Measurements from ENCODE around the gene CYP2C18. TPM values are rescaled to one million over a fixed set of nuclear protein-coding genes. Genes with fewer than 3 reads are reported as not detected.
A peak's percentile ranks its signal among the peaks of the same experiment; 100 is the strongest.
"Not testable (repeated sequence)": the region's sequence is repeated elsewhere in the genome, so short reads cannot be mapped to it uniquely, and the experiment has no call there.

Gene CYP2C18
- 0.17 TPM in 1 of 3 replicates, not detected in the others for total RNA-seq
- long read RNA-seq, result 0 reads

DNA sequence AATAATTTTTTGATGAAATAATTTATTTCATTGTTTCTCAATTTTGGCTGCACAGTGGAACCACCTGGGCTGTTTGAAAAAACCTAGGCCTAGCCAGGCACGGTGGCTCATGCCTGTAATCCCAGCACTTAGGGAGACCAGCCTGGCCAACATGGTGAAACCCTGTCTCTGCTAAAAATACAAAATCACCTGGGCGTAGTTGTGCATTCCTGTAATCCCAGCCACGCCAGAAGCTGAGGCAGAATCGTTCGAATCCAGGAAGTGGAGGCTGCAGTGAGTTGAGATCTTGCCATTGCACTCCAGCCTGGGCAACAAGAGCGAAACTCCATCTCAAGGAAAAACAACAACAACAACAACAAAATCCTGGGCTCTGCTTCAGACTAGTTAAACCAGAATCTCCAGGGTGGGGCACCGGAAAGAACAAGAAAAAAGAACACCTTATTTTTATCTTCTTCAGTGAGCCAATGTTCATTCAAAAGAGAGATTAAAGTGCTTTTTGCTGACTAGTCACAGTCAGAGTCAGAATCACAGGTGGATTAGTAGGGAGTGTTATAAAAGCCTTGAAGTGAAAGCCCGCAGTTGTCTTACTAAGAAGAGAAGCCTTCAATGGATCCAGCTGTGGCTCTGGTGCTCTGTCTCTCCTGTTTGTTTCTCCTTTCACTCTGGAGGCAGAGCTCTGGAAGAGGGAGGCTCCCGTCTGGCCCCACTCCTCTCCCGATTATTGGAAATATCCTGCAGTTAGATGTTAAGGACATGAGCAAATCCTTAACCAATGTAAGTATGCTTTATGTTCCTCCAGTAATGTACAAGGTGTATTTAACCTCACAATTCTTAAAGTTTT is at the start of gene CYP2C18:
Gene CYP2C18, plus strand, starts transcription at position 516 of the 841 bp plus-strand sequence. Its CDS starts 91 bp downstream, at position 607.
- Mint-ChIP-seq H3K4me3 (ENCODE audit: unreplicated experiment) (no peak within 1 kb of the TSS), H3K9me3 (ENCODE audit: low read depth) (peaks cover 4% of the 10 kb centered on the region), H3K27ac (ENCODE audit: unreplicated experiment) (no peak within 1 kb of the TSS), H3K4me1 (ENCODE audit: low read depth) (no peaks in the 10 kb centered on the region), H3K36me3 (ENCODE audit: low read depth) (peaks cover 2% of the 10 kb centered on the region), H3K27me3 (ENCODE audit: low read depth) (peaks cover 3% of the 10 kb centered on the region)
- DNase-seq (ENCODE audit: low spot score), result no peak
- TF ChIP-seq, protein P1, sequence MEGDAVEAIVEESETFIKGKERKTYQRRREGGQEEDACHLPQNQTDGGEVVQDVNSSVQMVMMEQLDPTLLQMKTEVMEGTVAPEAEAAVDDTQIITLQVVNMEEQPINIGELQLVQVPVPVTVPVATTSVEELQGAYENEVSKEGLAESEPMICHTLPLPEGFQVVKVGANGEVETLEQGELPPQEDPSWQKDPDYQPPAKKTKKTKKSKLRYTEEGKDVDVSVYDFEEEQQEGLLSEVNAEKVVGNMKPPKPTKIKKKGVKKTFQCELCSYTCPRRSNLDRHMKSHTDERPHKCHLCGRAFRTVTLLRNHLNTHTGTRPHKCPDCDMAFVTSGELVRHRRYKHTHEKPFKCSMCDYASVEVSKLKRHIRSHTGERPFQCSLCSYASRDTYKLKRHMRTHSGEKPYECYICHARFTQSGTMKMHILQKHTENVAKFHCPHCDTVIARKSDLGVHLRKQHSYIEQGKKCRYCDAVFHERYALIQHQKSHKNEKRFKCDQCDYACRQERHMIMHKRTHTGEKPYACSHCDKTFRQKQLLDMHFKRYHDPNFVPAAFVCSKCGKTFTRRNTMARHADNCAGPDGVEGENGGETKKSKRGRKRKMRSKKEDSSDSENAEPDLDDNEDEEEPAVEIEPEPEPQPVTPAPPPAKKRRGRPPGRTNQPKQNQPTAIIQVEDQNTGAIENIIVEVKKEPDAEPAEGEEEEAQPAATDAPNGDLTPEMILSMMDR (IDR thresholded peaks at IDR 0.05), result no peak

DNA sequence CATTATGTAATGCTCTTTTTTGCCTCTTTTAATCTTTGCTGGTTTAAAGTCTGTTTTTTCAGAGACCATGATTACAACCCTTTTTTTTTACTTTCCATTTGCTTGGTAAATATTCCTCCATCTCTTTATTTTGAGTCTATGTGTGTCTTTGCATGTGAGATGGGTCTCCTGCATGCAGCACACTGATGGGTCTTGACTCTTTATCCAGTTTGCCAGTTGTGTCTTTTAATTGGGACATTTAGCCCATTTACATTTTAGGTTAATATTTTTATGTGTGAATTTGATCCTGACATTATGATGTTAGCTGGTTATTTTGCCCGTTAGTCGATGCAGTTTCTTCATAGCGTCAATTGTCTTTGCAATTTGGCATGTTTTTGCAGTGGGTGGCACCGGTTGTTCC is 45.4 kb upstream of the CYP2C18 start:
- H3K36me3 Mint-ChIP-seq (ENCODE audit: low read depth), result peaks cover 31% of the 10 kb centered on the region
- H3K27me3 Mint-ChIP-seq (ENCODE audit: low read depth); DNase-seq (ENCODE audit: low spot score); H3K27ac Mint-ChIP-seq (ENCODE audit: unreplicated experiment); H3K4me3 Mint-ChIP-seq (ENCODE audit: unreplicated experiment); H3K4me1 Mint-ChIP-seq (ENCODE audit: low read depth): not testable (repeated sequence)
- H3K9me3 Mint-ChIP-seq (ENCODE audit: low read depth), result peaks cover 45% of the 10 kb centered on the region

DNA sequence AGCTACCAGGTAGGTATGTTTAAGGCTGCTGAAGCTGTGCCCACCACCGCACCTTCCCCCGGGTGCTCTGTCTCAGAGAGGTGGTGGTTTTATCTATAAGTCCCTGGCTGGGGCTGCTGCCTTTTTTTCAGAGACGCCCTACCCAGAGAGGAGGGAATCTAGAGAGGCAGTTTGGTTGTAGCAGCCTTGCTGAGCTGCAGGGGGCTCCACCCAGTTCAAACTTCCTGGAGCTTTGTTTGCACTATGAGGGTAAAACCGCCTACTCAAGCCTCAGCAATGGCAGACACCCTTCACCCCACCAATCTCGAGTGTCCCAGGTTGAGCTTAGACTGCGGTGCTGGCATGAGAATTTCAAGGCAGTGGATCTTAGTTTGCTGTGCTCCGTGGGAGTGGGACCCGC is 43.6 kb upstream of the CYP2C18 start:
- Mint-ChIP-seq H3K27ac (ENCODE audit: unreplicated experiment) (no peak overlapping the region), H3K27me3 (ENCODE audit: low read depth) (no peaks in the 10 kb centered on the region), H3K4me1 (ENCODE audit: low read depth) (peaks cover 7% of the 10 kb centered on the region), H3K36me3 (ENCODE audit: low read depth) (peaks cover 31% of the 10 kb centered on the region), H3K4me3 (ENCODE audit: unreplicated experiment) (no peak overlapping the region), H3K9me3 (ENCODE audit: low read depth) (peaks cover 45% of the 10 kb centered on the region)
- no peak for DNase-seq (ENCODE audit: low spot score)
- TF ChIP-seq, protein P1 (IDR thresholded peaks at IDR 0.05), result no peak

DNA sequence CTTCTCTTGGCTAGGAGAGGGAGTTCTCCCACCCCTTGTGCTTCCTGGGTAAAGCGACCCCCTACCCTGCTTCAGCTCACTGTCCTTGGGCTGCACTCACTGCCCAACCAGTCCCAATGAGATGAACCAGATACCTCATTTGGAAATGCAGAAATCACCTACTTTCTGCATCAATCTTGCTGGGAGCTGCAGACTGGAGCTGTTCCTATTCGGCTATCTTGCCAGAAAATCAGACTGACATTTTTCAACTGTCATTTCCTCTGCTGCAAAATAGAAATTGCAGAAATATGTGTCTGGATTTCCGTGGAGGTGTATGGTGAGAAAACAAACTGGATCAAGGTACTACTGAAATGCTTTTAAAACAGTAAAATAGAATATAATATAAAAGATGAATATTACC is 43.0 kb upstream of the CYP2C18 start:
- Mint-ChIP-seq H3K4me3 (ENCODE audit: unreplicated experiment) (no peak overlapping the region), H3K9me3 (ENCODE audit: low read depth) (peaks cover 38% of the 10 kb centered on the region), H3K27ac (ENCODE audit: unreplicated experiment) (no peak overlapping the region), H3K4me1 (ENCODE audit: low read depth) (peaks cover 7% of the 10 kb centered on the region), H3K36me3 (ENCODE audit: low read depth) (peaks cover 27% of the 10 kb centered on the region), H3K27me3 (ENCODE audit: low read depth) (no peaks in the 10 kb centered on the region)
- TF ChIP-seq, protein P1 (IDR thresholded peaks at IDR 0.05), result no peak
- DNase-seq (ENCODE audit: low spot score), result no peak

DNA sequence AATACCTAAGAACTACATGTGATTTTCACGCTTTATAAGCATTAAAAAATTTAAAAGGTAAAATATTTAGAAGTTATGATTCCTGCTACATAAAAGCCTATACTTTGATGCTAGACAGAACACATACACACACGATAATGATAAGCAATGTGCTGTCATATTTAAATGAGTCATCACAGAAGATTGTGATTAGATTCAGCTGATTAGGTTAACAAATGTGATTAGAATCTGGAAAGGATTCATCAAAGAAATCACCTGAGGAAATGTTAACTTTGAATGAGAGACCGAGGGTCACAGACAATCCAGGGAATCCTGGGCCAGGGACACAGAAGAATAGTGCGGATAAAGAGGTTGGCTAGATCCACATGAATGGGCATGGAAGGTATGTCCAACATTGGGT is 42.0 kb upstream of the CYP2C18 start:
- H3K36me3 Mint-ChIP-seq (ENCODE audit: low read depth), result peaks cover 19% of the 10 kb centered on the region
- TF ChIP-seq, protein P1 (IDR thresholded peaks at IDR 0.05), result no peak
- H3K27me3 Mint-ChIP-seq (ENCODE audit: low read depth), result no peaks in the 10 kb centered on the region
- peak overlapping the region; percentile 6 for H3K27ac Mint-ChIP-seq (ENCODE audit: unreplicated experiment)
- no peak overlapping the region for H3K4me3 Mint-ChIP-seq (ENCODE audit: unreplicated experiment)
- peaks cover 7% of the 10 kb centered on the region for H3K4me1 Mint-ChIP-seq (ENCODE audit: low read depth)
- no peak for DNase-seq (ENCODE audit: low spot score)
- H3K9me3 Mint-ChIP-seq (ENCODE audit: low read depth), result peaks cover 30% of the 10 kb centered on the region

All from chondrocyte (in vitro differentiated cells).